NCI-H2171 treated with DMSO at 0.1 percent for 48 hours (cell line): Measurements from ENCODE around the gene EIF1AX.
"Not testable (repeated sequence)": the region's sequence is repeated elsewhere in the genome, so short reads cannot be mapped to it uniquely, and the experiment has no call there.

Source experiments
- DNase-seq: peaks from one replicate; lab custom pipeline; 2025; lab: John Stamatoyannopoulos, UW

Gene EIF1AX

GRCh38 chrX:20141281-20142220 is at the start of gene EIF1AX:
TSS of gene EIF1AX (minus strand) at chrX:20141838. CDS start at chrX:20141640, 198 bp downstream.
- peak; percentile 93 for DNase-seq

GRCh38 chrX:20189171-20189570 is 47.5 kb upstream of the EIF1AX start:
- no peak for DNase-seq

GRCh38 chrX:20181598-20182329 is 40.1 kb upstream of the EIF1AX start:
- DNase-seq: no peak

- DNase-seq: no peak
Observed at GRCh38 chrX:20177093-20177492, 35.5 kb upstream of the EIF1AX start.

- DNase-seq: no peak
Observed at GRCh38 chrX:20173856-20174255, 32.2 kb upstream of the EIF1AX start.

- no peak for DNase-seq
Observed at GRCh38 chrX:20173313-20173712, 31.7 kb upstream of the EIF1AX start.

GRCh38 chrX:20171887-20172286 is 30.2 kb upstream of the EIF1AX start:
- DNase-seq: no peak

GRCh38 chrX:20162516-20162915 is 20.9 kb upstream of the EIF1AX start:
- not testable (repeated sequence) for DNase-seq

GRCh38 chrX:20159797-20160385 is 18.3 kb upstream of the EIF1AX start:
- no peak for DNase-seq

- DNase-seq: no peak
Observed at GRCh38 chrX:20151689-20152088, 10.1 kb upstream of the EIF1AX start.

- DNase-seq: no peak
Observed at GRCh38 chrX:20149326-20149725, 7.7 kb upstream of the EIF1AX start.

- DNase-seq: no peak
Observed at GRCh38 chrX:20147561-20147960, 5.9 kb upstream of the EIF1AX start.

- no peak for DNase-seq
Observed at GRCh38 chrX:20144491-20144890, 2.9 kb upstream of the EIF1AX start.

GRCh38 chrX:20143561-20143960 is 1.9 kb upstream of the EIF1AX start:
- DNase-seq: no peak

- no peak for DNase-seq
Observed at GRCh38 chrX:20143111-20143510, 1.5 kb upstream of the EIF1AX start.

GRCh38 chrX:20140420-20140819 is 1.2 kb downstream of the EIF1AX start:
- DNase-seq: no peak

- DNase-seq: no peak
Observed at GRCh38 chrX:20139966-20140365, 1.7 kb downstream of the EIF1AX start.

- DNase-seq: no peak
Observed at GRCh38 chrX:20135944-20136343, 5.7 kb downstream of the EIF1AX start.

GRCh38 chrX:20132666-20133065 is 9.0 kb downstream of the EIF1AX start:
- DNase-seq: no peak

- no peak for DNase-seq
Observed at GRCh38 chrX:20130357-20130756, 11.3 kb downstream of the EIF1AX start.

- no peak for DNase-seq
Observed at GRCh38 chrX:20129547-20129946, 12.1 kb downstream of the EIF1AX start.

GRCh38 chrX:20128670-20129069 is 13.0 kb downstream of the EIF1AX start:
- DNase-seq: no peak

- not testable (repeated sequence) for DNase-seq
Observed at GRCh38 chrX:20127440-20127839, 14.2 kb downstream of the EIF1AX start.
